Loucy (cell line): Measurements from ENCODE around the gene MYCBPAP.

Experiments used
- H2AFZ ChIP-seq: fragments of 200-600 bp; sonication (generic); 2 replicates; pipeline ENCODE4 v1.6.0; 2016; ENCODE audit warnings: antibody characterized with exemption, mild to moderate bottlenecking, low read length, moderate library complexity
- H3F3A ChIP-seq: fragments of 200-600 bp; 2 replicates; pipeline ENCODE4 v1.6.0; 2016; ENCODE audit warnings: antibody characterized with exemption, low read depth, mild to moderate bottlenecking
- H3K27me3 ChIP-seq: fragments of 200-600 bp; sonication (generic); 2 replicates; pipeline ENCODE4 v1.6.1; 2014; ENCODE audit warnings: low read length, mild to moderate bottlenecking; ENCODE audit not compliant: insufficient read depth, poor library complexity, severe bottlenecking
- H3K36me3 ChIP-seq: fragments of 200-600 bp; sonication (generic); 2 replicates; pipeline ENCODE4 v1.6.1; 2016; ENCODE audit warnings: low read length; ENCODE audit not compliant: insufficient read depth
- H3K4me1 ChIP-seq: fragments of 200-600 bp; sonication (generic); 2 replicates; pipeline ENCODE4 v1.5.1; 2014; ENCODE audit warnings: low read length, mild to moderate bottlenecking; ENCODE audit not compliant: insufficient read depth, poor library complexity, severe bottlenecking
- H3K4me2 ChIP-seq: fragments of 200-600 bp; sonication (generic); 2 replicates; pipeline ENCODE4 v1.6.0; 2014; ENCODE audit warnings: antibody characterized with exemption, low read length, low read depth, mild to moderate bottlenecking; ENCODE audit not compliant: poor library complexity, severe bottlenecking
- H3K4me3 ChIP-seq: fragments of 200-600 bp; sonication (generic); 2 replicates; pipeline ENCODE4 v1.5.1; 2014; ENCODE audit warnings: low read length, mild to moderate bottlenecking, mixed read lengths; ENCODE audit not compliant: poor library complexity, severe bottlenecking
- H3K79me2 ChIP-seq: fragments of 200-600 bp; sonication (generic); 2 replicates; pipeline ENCODE4 v1.6.1; 2014; ENCODE audit warnings: low read length; ENCODE audit not compliant: insufficient read depth
- H3K9ac ChIP-seq: fragments of 200-600 bp; sonication (generic); 2 replicates; pipeline ENCODE4 v1.6.0; 2014; ENCODE audit warnings: mild to moderate bottlenecking, low read depth, low read length, moderate library complexity; ENCODE audit not compliant: poor library complexity, severe bottlenecking
- H3K9me2 ChIP-seq: fragments of 200-600 bp; sonication (generic); replicated peaks from 2 replicates; pipeline ENCODE4 v1.6.1; 2016; ENCODE audit warnings: low read depth, low read length, mixed read lengths
- H3K9me3 ChIP-seq: fragments of 200-600 bp; sonication (generic); 2 replicates; pipeline ENCODE4 v1.6.1; 2014; ENCODE audit warnings: mild to moderate bottlenecking, antibody characterized with exemption, low read length, low read depth; ENCODE audit not compliant: insufficient read depth
- H4K20me1 ChIP-seq: fragments of 200-600 bp; sonication (generic); 2 replicates; pipeline ENCODE4 v1.6.0; 2014; ENCODE audit warnings: antibody characterized with exemption, low read length, mild to moderate bottlenecking; ENCODE audit not compliant: insufficient read depth, poor library complexity, severe bottlenecking
- CTCF ChIP-seq: fragments of 200-600 bp; sonication (generic); conservative IDR thresholded peaks from 2 replicates; pipeline ENCODE4 v1.5.1; 2014; ENCODE audit warnings: mild to moderate bottlenecking, antibody characterized with exemption, low read length
- EZH2phosphoT487 ChIP-seq: fragments of 200-600 bp; IDR thresholded peaks from 2 replicates; pipeline ENCODE4 v1.6.1; 2018; ENCODE audit warnings: antibody characterized with exemption, mild to moderate bottlenecking, moderate library complexity, borderline replicate concordance

MYCBPAP gene

GRCh38 chr17:50462446-50462845 is 45.8 kb upstream of the MYCBPAP start:
- no peak overlapping the region for H3K9ac ChIP-seq
- no peaks in the 10 kb centered on the region for H4K20me1 ChIP-seq
- no peaks in the 10 kb centered on the region for H3K79me2 ChIP-seq
- H3K4me2 ChIP-seq, result no peak overlapping the region
- no peaks in the 10 kb centered on the region for H3F3A ChIP-seq
- no peak overlapping the region for H3K4me3 ChIP-seq
- no peaks in the 10 kb centered on the region for H3K36me3 ChIP-seq
- H3K4me1 ChIP-seq, result no peaks in the 10 kb centered on the region
- TF ChIP-seq CTCF (no peak), EZH2phosphoT487 (no peak)
- H2AFZ ChIP-seq, result no peak overlapping the region
- H3K27me3 ChIP-seq, result no peaks in the 10 kb centered on the region
- H3K9me3 ChIP-seq, result no peaks in the 10 kb centered on the region
- H3K9me2 ChIP-seq, result no peaks in the 10 kb centered on the region

- no peaks in the 10 kb centered on the region for H3K36me3 ChIP-seq
Measured at GRCh38 chr17:50464121-50464520, 44.1 kb upstream of the MYCBPAP start.

DNA sequence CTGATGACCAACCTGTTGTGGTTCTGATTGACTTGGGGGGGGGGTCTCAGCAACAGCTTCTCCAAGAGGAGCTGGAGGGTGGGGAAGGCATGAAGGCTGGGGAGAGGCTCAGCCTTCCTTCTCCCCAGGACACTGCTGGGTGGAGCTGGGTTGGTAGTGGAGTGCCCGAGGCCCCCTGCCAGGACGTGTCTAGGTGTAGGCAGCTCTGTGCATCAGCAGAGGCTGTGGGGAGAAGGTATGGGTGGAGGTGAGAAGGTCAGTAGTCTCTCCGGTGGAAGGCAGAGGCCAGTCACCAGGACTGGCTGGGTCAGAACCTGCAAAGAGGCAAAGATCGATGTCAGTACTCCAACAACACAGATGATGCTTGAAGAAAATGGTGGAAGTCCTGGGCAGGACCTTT is 43.5 kb upstream of the MYCBPAP start:
- Histone ChIP-seq H2AFZ (no peak overlapping the region), H3K4me1 (no peaks in the 10 kb centered on the region), H3K9me3 (no peaks in the 10 kb centered on the region), H3K9me2 (no peaks in the 10 kb centered on the region), H3K4me2 (no peak overlapping the region), H3F3A (no peaks in the 10 kb centered on the region), H3K36me3 (no peaks in the 10 kb centered on the region), H4K20me1 (no peaks in the 10 kb centered on the region), H3K27me3 (no peaks in the 10 kb centered on the region), H3K4me3 (no peak overlapping the region), H3K79me2 (no peaks in the 10 kb centered on the region), H3K9ac (no peak overlapping the region)
- no peak for TF ChIP-seq EZH2phosphoT487
- no peak for TF ChIP-seq CTCF

More at GRCh38 chr17:50464121-50464520, 44.1 kb upstream of the MYCBPAP start:
- Histone ChIP-seq H3K9me3 (no peaks in the 10 kb centered on the region), H4K20me1 (no peaks in the 10 kb centered on the region), H3K27me3 (no peaks in the 10 kb centered on the region), H2AFZ (no peak overlapping the region), H3K4me3 (no peak overlapping the region), H3K4me2 (no peak overlapping the region), H3K9me2 (no peaks in the 10 kb centered on the region), H3F3A (no peaks in the 10 kb centered on the region), H3K9ac (no peak overlapping the region), H3K79me2 (no peaks in the 10 kb centered on the region), H3K4me1 (no peaks in the 10 kb centered on the region)
- TF ChIP-seq CTCF, result no peak
- TF ChIP-seq EZH2phosphoT487, result no peak
